ENCODE data around the gene RNF222. TPM values are rescaled to one million over a fixed set of nuclear protein-coding genes. Genes with fewer than 3 reads are reported as not detected.

Gene RNF222
- total and polyA plus RNA-seq, 2 donors (not counting 1 experiment from before 2014, with no cell fraction given), result 3.0 TPM; not detected in 1

- ATAC-seq (ENCODE audit: low read depth) (no peak), DNase-seq (no peak)
- no peak for TF ChIP-seq EZH2 (IDR thresholded peaks at IDR 0.05; ENCODE audit: borderline replicate concordance, insufficient read depth, low read depth, low read length, poor library complexity, severe bottlenecking)
- TF ChIP-seq CTCF (IDR thresholded peaks at IDR 0.05), result no peak
- H3K36me3 ChIP-seq (replicated peaks in 1 of 2; ENCODE audit: control extremely low read depth in 1 of 2, control insufficient read depth in 1 of 2, extremely low read depth in 1 of 2, insufficient read depth in 2 of 2, low read length in 1 of 2), result peaks cover 6 to 52% of the 10 kb centered on the region in 2 experiments
- H3K79me2 ChIP-seq (ENCODE audit: control insufficient read depth, insufficient read depth, low read length), result peaks cover 38% of the 10 kb centered on the region
- H3K4me1 ChIP-seq (ENCODE audit: control insufficient read depth in 2 of 2, insufficient read depth in 2 of 2, low read length in 2 of 2), result peaks cover 41 to 42% of the 10 kb centered on the region in 2 donors
- Mint-ChIP-seq H3K27ac (no peak overlapping the region), H3K4me1 (peaks cover 54% of the 10 kb centered on the region), H3K9me3 (ENCODE audit: insufficient read depth) (no peaks in the 10 kb centered on the region), H3K4me3 (peak overlapping the region; percentile 92), H3K27me3 (no peaks in the 10 kb centered on the region)
- intact Hi-C loops (cut with micrococcal nuclease), result loop anchor here (2.0 kb wide), 1 partner anchor 129 kb away; the partner anchor contains the start of genes CTC1 and PFAS
- ChIA-PET POLR2A (no interaction called here), CTCF (interaction anchor here (0.6 to 2.0 kb wide), 8 partner anchors 9 to 369 kb away, joined by 3 to 7 read pairs (median 3); partner anchors contain the start of gene SLC25A35)
- no peaks in the 10 kb centered on the region for H3K9me3 ChIP-seq (ENCODE audit: control extremely low read depth in 1 of 3, control insufficient read depth in 2 of 3, insufficient read depth in 1 of 3, low read length in 2 of 3)
- H3K27ac ChIP-seq (ENCODE audit: low read length in 2 of 2), result peak overlapping the region; percentile 53 to 86
- no peak overlapping the region for H3K4me3 ChIP-seq (ENCODE audit: control extremely low read depth in 1 of 5, extremely low read depth in 1 of 5, insufficient read depth in 1 of 5, low read depth in 2 of 5, low read length in 4 of 5)
- peaks cover 53% of the 10 kb centered on the region for H4K20me1 ChIP-seq (ENCODE audit: control insufficient read depth, insufficient read depth, low read length, poor library complexity, severe bottlenecking)
- WGBS (ENCODE audit: insufficient coverage), result 88% methylated on average over 4 of the region's 4 CpGs
- H3K9ac ChIP-seq (ENCODE audit: low read length), result no peak overlapping the region
- no peak overlapping the region for H2AFZ ChIP-seq (ENCODE audit: insufficient read depth, low read depth, low read length, poor library complexity, severe bottlenecking)
- H3K4me2 ChIP-seq (replicated peaks; ENCODE audit: low read depth, low read length, poor library complexity, severe bottlenecking), result no peak overlapping the region
- H3K27me3 ChIP-seq (replicated peaks in 1 of 4; ENCODE audit: control extremely low read depth in 1 of 4, control insufficient read depth in 3 of 4, insufficient read depth in 4 of 4, low read length in 3 of 4), result no peaks in the 10 kb centered on the region
Measured at GRCh38 chr17:8377422-8377821, 20.2 kb downstream of the RNF222 start.

All from B cell (primary cell).